Limb (tissue), 2 donors: Measurements from ENCODE around the gene ZNF438.
"Not testable (repeated sequence)": the region's sequence is repeated elsewhere in the genome, so short reads cannot be mapped to it uniquely, and the experiment has no call there.

Source experiments
- DNase-seq, 2 donors: peaks; one replicate each; pipeline ENCODE4 v3.0.0-alpha.2; 2016; ENCODE audit errors: extremely low spot score in 2 of 2

Gene ZNF438

GRCh38 chr10:31042670-31043069 is 11.0 kb upstream of the ZNF438 start:
- DNase-seq, result no peak

- no peak for DNase-seq
Measured at GRCh38 chr10:31041011-31041410, 9.3 kb upstream of the ZNF438 start.

GRCh38 chr10:31039006-31039405 is 7.3 kb upstream of the ZNF438 start:
- not testable (repeated sequence) for DNase-seq

GRCh38 chr10:31037749-31038148 is 6.1 kb upstream of the ZNF438 start:
- no peak for DNase-seq

GRCh38 chr10:31036209-31036608 is 4.5 kb upstream of the ZNF438 start:
- DNase-seq, result no peak

GRCh38 chr10:31035266-31035798 is 3.7 kb upstream of the ZNF438 start:
- no peak for DNase-seq

GRCh38 chr10:31034098-31034909 is 2.6 kb upstream of the ZNF438 start:
- DNase-seq, result no peak

- no peak for DNase-seq
Measured at GRCh38 chr10:31033147-31033546, 1.5 kb upstream of the ZNF438 start.

- peak; percentile 97 to 98 for DNase-seq
Measured at GRCh38 chr10:31032258-31033132, 830 bp upstream of the ZNF438 start.

GRCh38 chr10:31031205-31031557 is 484 bp downstream of the ZNF438 start:
- DNase-seq, result no peak

- no peak for DNase-seq
Measured at GRCh38 chr10:31030800-31031199, 865 bp downstream of the ZNF438 start.

GRCh38 chr10:31030260-31030659 is 1.4 kb downstream of the ZNF438 start:
- DNase-seq, result no peak

GRCh38 chr10:31028081-31028480 is 3.6 kb downstream of the ZNF438 start:
- no peak for DNase-seq

GRCh38 chr10:31026279-31026678 is 5.4 kb downstream of the ZNF438 start:
- not testable (repeated sequence) for DNase-seq

GRCh38 chr10:31025142-31025541 is 6.5 kb downstream of the ZNF438 start:
- no peak for DNase-seq

- DNase-seq, result no peak
Measured at GRCh38 chr10:31023558-31023957, 8.1 kb downstream of the ZNF438 start.

GRCh38 chr10:31020209-31020608 is 11.5 kb downstream of the ZNF438 start:
- DNase-seq, result no peak

- no peak for DNase-seq
Measured at GRCh38 chr10:31018962-31019361, 12.7 kb downstream of the ZNF438 start.

GRCh38 chr10:31018356-31018750 is 13.3 kb downstream of the ZNF438 start:
- no peak for DNase-seq

- no peak for DNase-seq
Measured at GRCh38 chr10:31017534-31018355, 13.9 kb downstream of the ZNF438 start.

GRCh38 chr10:31014161-31014875 is 17.3 kb downstream of the ZNF438 start:
- no peak for DNase-seq
